ENCODE results near the gene KCNQ4.

Gene KCNQ4

GRCh38 chr1:40853885-40854170 is 70.2 kb downstream of the KCNQ4 start:
- H3F3A ChIP-seq (ENCODE audit: insufficient read depth, low read length): no peaks in the 10 kb centered on the region
- no peak overlapping the region for H3K4me2 ChIP-seq (ENCODE audit: low read length)
- H3K9me2 ChIP-seq (ENCODE audit: low read depth, low read length): no peaks in the 10 kb centered on the region
- peaks cover 5% of the 10 kb centered on the region for H3K4me1 ChIP-seq (ENCODE audit: insufficient read depth, low read length, severe bottlenecking)
- H3K9ac ChIP-seq (ENCODE audit: low read length): no peak overlapping the region
- H3K27me3 ChIP-seq (ENCODE audit: insufficient read depth, low read length): no peaks in the 10 kb centered on the region
- no peaks in the 10 kb centered on the region for H3K79me2 ChIP-seq (ENCODE audit: insufficient read depth, low read length)
- no peak overlapping the region for H3K27ac ChIP-seq (ENCODE audit: low read depth, low read length, poor library complexity, severe bottlenecking)
- H4K20me1 ChIP-seq (ENCODE audit: insufficient read depth, low read length): no peaks in the 10 kb centered on the region
- H2AFZ ChIP-seq (ENCODE audit: low read length): no peak overlapping the region
- H3K36me3 ChIP-seq (ENCODE audit: insufficient read depth, low read length): no peaks in the 10 kb centered on the region
- no peak for TF ChIP-seq CTCF (IDR thresholded peaks at IDR 0.05; ENCODE audit: low read length)
- no peak for TF ChIP-seq EZH2 (IDR thresholded peaks at IDR 0.05; ENCODE audit: borderline replicate concordance, low read length)
- H3K4me3 ChIP-seq (ENCODE audit: low read depth, low read length, poor library complexity, severe bottlenecking): no peak overlapping the region
- no peaks in the 10 kb centered on the region for H3K9me3 ChIP-seq (ENCODE audit: low read length)

- Histone ChIP-seq H3K4me2 (ENCODE audit: low read length) (no peak overlapping the region), H3K4me1 (ENCODE audit: insufficient read depth, low read length, severe bottlenecking) (no peaks in the 10 kb centered on the region), H3K36me3 (ENCODE audit: insufficient read depth, low read length) (no peaks in the 10 kb centered on the region), H2AFZ (ENCODE audit: low read length) (no peak overlapping the region), H3F3A (ENCODE audit: insufficient read depth, low read length) (no peaks in the 10 kb centered on the region), H3K9me2 (ENCODE audit: low read depth, low read length) (no peaks in the 10 kb centered on the region), H3K27me3 (ENCODE audit: insufficient read depth, low read length) (no peaks in the 10 kb centered on the region), H3K79me2 (ENCODE audit: insufficient read depth, low read length) (no peaks in the 10 kb centered on the region), H3K9me3 (ENCODE audit: low read length) (no peaks in the 10 kb centered on the region), H3K4me3 (ENCODE audit: low read depth, low read length, poor library complexity, severe bottlenecking) (no peak overlapping the region), H3K9ac (ENCODE audit: low read length) (no peak overlapping the region), H3K27ac (ENCODE audit: low read depth, low read length, poor library complexity, severe bottlenecking) (no peak overlapping the region), H4K20me1 (ENCODE audit: insufficient read depth, low read length) (no peaks in the 10 kb centered on the region)
- TF ChIP-seq CTCF (IDR thresholded peaks at IDR 0.05; ENCODE audit: low read length) (peak; percentile 37), EZH2 (IDR thresholded peaks at IDR 0.05; ENCODE audit: borderline replicate concordance, low read length) (no peak)
Measured at GRCh38 chr1:40855513-40855912, 71.9 kb downstream of the KCNQ4 start.

- Histone ChIP-seq H3K4me1 (ENCODE audit: insufficient read depth, low read length, severe bottlenecking) (no peaks in the 10 kb centered on the region), H3F3A (ENCODE audit: insufficient read depth, low read length) (no peaks in the 10 kb centered on the region), H3K27me3 (ENCODE audit: insufficient read depth, low read length) (no peaks in the 10 kb centered on the region), H2AFZ (ENCODE audit: low read length) (no peak overlapping the region), H3K4me2 (ENCODE audit: low read length) (no peak overlapping the region), H3K9me3 (ENCODE audit: low read length) (no peaks in the 10 kb centered on the region), H3K79me2 (ENCODE audit: insufficient read depth, low read length) (no peaks in the 10 kb centered on the region), H3K9me2 (ENCODE audit: low read depth, low read length) (no peaks in the 10 kb centered on the region), H4K20me1 (ENCODE audit: insufficient read depth, low read length) (no peaks in the 10 kb centered on the region), H3K9ac (ENCODE audit: low read length) (no peak overlapping the region), H3K4me3 (ENCODE audit: low read depth, low read length, poor library complexity, severe bottlenecking) (no peak overlapping the region), H3K36me3 (ENCODE audit: insufficient read depth, low read length) (no peaks in the 10 kb centered on the region), H3K27ac (ENCODE audit: low read depth, low read length, poor library complexity, severe bottlenecking) (no peak overlapping the region)
- no peak for TF ChIP-seq EZH2 (IDR thresholded peaks at IDR 0.05; ENCODE audit: borderline replicate concordance, low read length)
- no peak for TF ChIP-seq CTCF (IDR thresholded peaks at IDR 0.05; ENCODE audit: low read length)
Measured at GRCh38 chr1:40856116-40856515, 72.5 kb downstream of the KCNQ4 start.
